GM23338 (cell line): ENCODE measurements around the gene MCTP1.

ENCODE experiments used
- CREB1 ChIP-seq: fragments of 250-450 bp; sonication (Bioruptor Pico); IDR thresholded peaks from 2 replicates; pipeline ENCODE4 v1.5.0; 2020; ENCODE audit warnings: low read depth, mild to moderate bottlenecking, moderate library complexity
- CTCF ChIP-seq, 2 experiments: fragments of 200-600 bp in 1 of 2; sonication (generic) in 1 of 2; conservative IDR thresholded peaks; 2 replicates each; pipeline versions ENCODE4 v1.5.1 to v1.6.1; 2016 to 2017; ENCODE audit warnings: antibody characterized with exemption in 2 of 2, low read depth in 2 of 2, mild to moderate bottlenecking in 2 of 2, moderate library complexity in 1 of 2
- ETS1 ChIP-seq: IDR thresholded peaks from 2 replicates; pipeline ENCODE4 v1.6.1; 2016; ENCODE audit warnings: antibody characterized with exemption
- EZH2 ChIP-seq: fragments of 200-600 bp; sonication (generic); IDR thresholded peaks from one replicate; pipeline ENCODE4 v1.8.0; 2017; ENCODE audit warnings: antibody characterized with exemption, mild to moderate bottlenecking, low read depth; ENCODE audit not compliant: unreplicated experiment
- EZH2phosphoT487 ChIP-seq: fragments of 200-600 bp; sonication (generic); IDR thresholded peaks from one replicate; pipeline ENCODE4 v1.8.1; 2018; ENCODE audit warnings: antibody characterized with exemption; ENCODE audit not compliant: unreplicated experiment
- JUNB ChIP-seq: IDR thresholded peaks from one replicate; pipeline ENCODE4 v1.6.1; 2016; ENCODE audit warnings: antibody characterized with exemption; ENCODE audit not compliant: unreplicated experiment
- NANOG ChIP-seq: IDR thresholded peaks from 2 replicates; pipeline ENCODE4 v1.6.1; 2016; ENCODE audit warnings: antibody characterized with exemption, borderline replicate concordance
- POLR2AphosphoS5 ChIP-seq: IDR thresholded peaks from 2 replicates; pipeline ENCODE4 v1.6.1; 2016; ENCODE audit warnings: antibody characterized with exemption, low read depth
- REST ChIP-seq: IDR thresholded peaks from one replicate; pipeline ENCODE4 v1.6.1; 2018; ENCODE audit warnings: antibody characterized with exemption; ENCODE audit not compliant: unreplicated experiment
- STAT1 ChIP-seq: IDR thresholded peaks from one replicate; pipeline ENCODE4 v1.6.1; 2016; ENCODE audit warnings: antibody characterized with exemption; ENCODE audit not compliant: unreplicated experiment
- ZNF114 ChIP-seq: fragments of 250-450 bp; sonication (Bioruptor Pico); IDR thresholded peaks from 2 replicates; pipeline ENCODE4 v1.5.0; 2020; ENCODE audit warnings: mild to moderate bottlenecking, moderate library complexity

- TF ChIP-seq ETS1: no peak
- no peak for TF ChIP-seq CTCF (conservative IDR thresholded peaks at IDR 0.05; ENCODE audit: low read depth in 2 of 2)
- no peak for TF ChIP-seq REST
- no peak for TF ChIP-seq CREB1 (CRISPR knock-in tag)
- TF ChIP-seq POLR2AphosphoS5: no peak
- no peak for TF ChIP-seq EZH2
- TF ChIP-seq JUNB: no peak
- TF ChIP-seq EZH2phosphoT487: no peak
- TF ChIP-seq STAT1: no peak
- TF ChIP-seq NANOG: no peak
- TF ChIP-seq ZNF114 (CRISPR knock-in tag): no peak
Measured at GRCh38 chr5:95005811-95006210, 279.1 kb downstream of the MCTP1 start.
